OCI-M2 (cell line): ENCODE measurements around the gene TASP1.
"Not testable (repeated sequence)": the region's sequence is repeated elsewhere in the genome, so short reads cannot be mapped to it uniquely, and the experiment has no call there.

Source experiments
- DNase-seq: peaks from one replicate; lab custom pipeline; 2025; ENCODE audit not compliant: unreplicated experiment; lab: John Stamatoyannopoulos, UW

The TASP1 gene, protein sequence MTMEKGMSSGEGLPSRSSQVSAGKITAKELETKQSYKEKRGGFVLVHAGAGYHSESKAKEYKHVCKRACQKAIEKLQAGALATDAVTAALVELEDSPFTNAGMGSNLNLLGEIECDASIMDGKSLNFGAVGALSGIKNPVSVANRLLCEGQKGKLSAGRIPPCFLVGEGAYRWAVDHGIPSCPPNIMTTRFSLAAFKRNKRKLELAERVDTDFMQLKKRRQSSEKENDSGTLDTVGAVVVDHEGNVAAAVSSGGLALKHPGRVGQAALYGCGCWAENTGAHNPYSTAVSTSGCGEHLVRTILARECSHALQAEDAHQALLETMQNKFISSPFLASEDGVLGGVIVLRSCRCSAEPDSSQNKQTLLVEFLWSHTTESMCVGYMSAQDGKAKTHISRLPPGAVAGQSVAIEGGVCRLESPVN

DNA sequence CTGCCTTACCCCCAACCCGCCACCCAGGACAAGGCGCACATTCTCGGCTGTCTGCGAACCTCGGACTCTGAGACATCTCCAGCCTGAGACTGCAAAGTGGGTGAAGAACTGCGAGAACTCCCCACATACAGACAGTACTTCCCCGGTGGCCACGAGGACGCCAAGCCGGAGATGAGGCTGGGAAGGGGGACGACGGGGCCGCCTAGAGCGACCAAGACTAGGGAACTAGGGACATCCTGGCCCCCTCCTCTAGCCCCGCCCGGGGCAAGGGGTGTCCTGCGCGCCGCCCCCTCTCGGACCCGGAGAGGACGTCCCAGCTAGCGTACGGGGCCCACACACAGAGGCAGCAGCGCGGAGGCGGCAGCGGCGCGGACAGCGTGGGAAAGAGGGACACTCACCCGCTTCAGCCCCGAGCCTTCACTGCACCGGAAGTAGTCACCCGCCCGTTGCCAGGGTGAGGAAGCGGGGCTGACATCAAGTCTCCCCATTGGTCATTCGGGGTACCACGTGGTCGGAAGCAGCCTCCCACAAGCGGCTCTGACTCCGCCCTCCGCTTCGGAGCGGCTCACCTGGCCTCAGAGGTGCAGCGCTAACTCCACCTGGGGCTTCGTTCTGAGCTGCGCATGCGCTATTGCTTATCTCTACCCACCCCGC lies at the start of gene TASP1:
Gene TASP1 (minus strand): TSS at position 437 of the 654 bp plus-strand sequence. CDS start 8,854 bp downstream, outside the sequence.
- peak; percentile 70 for DNase-seq

DNA sequence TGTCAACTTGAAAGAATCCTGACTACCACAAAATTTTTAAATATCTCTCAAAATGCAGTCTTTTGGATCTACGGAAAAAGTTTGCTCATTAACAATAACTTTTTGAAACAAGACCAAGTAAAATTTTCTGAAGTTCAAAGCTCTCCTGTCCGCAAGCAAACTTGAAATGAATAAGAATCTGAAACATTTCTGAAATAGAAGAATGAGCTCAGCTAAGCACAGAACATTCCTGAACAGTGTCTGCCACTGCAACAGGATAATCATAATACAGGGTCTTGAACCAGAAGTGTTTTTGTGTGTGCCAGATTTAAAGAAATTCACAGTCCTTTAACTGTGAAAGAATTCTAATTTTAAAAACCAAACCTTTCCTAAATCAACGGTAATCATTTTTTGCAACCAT lies 49.1 kb upstream of the TASP1 start:
- DNase-seq: no peak

DNA sequence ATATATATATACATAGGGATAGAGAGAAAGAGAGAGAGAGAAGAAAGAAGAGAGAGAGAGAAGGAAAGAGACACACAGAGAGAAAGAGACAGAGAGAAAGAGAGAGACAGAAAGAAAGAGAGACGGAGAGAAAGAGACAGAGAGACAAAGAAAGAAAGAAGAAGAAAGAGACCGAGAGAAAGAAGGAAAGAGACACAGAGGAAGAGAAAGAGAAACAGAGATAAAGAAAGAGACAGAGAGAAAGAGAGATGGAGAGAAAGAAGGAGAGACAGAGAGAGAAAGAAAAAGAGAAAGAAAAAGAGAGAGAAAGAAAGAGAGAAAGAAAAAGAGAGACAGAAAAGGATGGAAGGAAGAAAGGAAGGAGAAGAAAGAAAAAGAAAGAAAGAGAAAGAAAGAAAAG lies 46.9 kb upstream of the TASP1 start:
- DNase-seq: no peak

DNA sequence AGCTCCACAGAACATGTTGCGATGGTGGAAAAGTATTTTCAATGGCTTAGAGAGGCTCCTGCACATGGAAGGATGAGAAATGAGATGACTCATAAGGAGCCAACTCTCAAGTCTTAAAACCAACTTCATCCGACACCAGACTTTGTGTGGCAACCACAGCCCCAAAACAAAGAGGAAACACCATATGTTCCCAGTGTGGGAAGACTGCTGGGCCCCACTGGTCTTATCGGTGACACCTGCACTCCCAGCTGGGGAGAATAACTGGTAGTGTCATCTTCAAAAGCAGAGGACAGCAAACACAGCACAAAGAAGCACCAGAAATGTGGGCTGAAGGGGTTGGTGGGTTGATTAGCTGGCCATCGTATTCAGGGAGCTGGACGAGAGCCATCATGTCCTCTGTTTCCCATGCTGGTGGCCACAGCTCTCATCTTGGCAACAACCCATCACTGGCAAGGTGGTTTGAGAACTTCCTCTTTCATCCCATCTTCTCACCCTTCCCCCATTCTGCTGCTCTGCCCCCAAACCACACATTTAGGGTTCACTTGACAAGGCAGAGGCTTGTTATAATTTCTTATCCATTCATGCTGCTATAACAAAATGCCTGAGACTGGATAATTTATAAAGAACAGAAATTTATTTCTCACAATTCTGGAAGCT lies 46.0 kb upstream of the TASP1 start:
- no peak for DNase-seq

DNA sequence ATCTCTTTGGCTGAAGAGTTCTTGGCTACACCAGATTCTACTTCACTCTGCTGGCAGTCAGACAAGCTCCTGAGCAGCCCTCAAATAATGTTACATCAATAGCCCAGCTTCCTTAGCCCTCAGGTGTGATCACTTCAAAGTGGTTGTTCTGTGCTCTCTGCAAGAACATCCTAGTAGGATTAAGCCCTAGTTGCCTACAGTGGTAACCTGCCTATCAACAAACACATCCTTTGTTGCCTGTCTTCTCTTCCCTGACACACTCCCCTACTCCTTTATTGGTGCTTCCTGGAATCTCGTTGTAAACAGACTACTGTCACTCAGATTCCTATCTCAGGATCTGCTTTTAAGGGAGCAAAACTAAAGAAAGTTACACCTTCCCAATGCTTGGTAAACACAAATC lies 45.1 kb upstream of the TASP1 start:
- no peak for DNase-seq

DNA sequence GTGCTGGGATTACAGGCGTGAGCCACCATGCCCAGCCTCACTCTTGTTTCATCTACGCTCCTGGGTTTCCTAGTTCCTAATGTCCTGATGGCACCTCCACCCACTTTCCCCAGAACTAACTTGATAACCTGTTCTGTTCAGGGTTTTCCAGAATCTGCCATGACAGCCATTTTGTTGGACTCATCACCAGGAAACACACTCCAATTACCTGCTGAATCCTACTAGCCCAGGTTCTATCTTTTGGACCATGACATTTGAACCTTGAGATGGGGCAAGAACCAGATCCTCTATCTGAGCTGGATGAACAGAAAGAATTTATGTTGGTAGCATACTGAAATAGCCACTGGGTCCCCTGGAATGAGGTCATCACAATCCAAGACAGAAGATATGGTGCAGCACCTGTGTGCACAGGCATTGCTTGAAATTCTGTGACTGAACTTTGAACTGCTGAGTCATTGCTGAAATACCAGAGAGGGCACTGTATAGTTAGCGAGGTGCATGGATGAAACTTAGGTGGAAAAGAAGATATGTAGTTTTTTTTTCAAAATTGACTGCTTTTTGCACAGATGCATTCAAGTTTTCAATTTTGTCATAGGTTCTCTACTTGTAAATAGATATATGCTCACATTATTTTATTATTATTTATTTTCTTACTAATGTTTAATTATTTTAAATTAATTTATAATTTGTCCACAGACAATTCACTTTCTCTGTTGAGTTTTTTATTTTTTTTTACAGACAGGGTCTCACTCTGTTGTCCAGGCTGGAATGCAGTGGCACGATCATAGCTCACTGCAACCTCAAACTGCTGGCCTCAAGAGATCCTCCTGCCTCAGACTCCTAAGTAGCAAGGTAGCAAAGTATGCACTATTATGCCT lies 42.8 kb upstream of the TASP1 start:
- no peak for DNase-seq

DNA sequence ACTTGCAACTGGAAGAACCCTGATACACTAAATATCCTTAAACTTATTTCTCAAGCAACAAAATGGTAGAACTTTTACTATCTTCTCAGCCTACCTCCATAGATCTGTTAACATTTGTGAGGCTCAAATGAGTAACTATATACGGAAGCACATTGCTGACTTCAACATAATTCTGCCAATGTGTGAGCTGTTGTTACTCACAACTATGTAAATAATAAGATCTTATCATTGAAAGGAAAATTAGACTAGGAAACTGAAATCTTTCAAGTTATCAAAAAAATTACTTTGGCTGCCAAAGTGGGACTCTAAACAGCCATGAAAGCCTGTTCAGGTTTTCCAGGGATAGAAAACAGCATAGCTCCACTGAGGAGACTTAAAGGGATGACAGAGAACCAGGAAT lies 40.2 kb upstream of the TASP1 start:
- no peak for DNase-seq

DNA sequence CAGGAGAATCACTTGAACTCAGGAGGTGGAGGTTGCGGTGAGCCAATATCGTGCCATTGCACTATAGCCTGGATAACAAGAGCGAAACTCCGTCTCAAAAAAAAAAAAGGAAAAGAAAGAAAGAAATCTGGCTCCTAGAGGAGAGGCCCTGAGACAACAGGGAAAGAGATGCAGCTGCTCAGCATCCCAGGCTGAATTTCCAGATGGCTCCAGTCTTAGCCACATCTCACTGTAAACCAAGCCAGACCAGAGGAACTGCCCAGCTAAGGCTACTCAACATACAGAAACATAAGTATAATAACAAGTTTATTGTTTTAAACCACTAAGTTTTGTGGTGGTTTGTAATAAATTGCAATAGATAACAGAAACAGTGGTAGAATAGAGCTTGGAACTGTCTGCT lies 38.5 kb upstream of the TASP1 start:
- DNase-seq: no peak

DNA sequence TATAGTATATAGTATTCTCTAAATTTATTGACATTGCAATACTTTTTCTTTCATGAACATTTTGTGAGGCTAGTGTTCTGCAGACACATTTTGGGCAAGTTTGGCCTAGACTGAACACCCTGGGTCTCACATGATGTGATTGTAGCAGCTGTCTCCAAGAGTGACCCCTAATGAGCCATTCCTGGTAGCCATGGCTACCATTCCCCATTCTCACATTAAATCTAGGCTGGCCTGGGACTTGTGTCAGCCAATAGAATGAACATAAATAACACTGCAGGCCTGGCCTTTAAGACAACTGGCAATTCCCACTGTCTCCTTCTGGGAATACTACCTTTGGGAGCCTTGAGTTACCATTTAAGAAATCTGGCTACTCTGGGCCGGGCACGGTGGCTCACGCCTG lies 38.0 kb upstream of the TASP1 start:
- no peak for DNase-seq

DNA sequence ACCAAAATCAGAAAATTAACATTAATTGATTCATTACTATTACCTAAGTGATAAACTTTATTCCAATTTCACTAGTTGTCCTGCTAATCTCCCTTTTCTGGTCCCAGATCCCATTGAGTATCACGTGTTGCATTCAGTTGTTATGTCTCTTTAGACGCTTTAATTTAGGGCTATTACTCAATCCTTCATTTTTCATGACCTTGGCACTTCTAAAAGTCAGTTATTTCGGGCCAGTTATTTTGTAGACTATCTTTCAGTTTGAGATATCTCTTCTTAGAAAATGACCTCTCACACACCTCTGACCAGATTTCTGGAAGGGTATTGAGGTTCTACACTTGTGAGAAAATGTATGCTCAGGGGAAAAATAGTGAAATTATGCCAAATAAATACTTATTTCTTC lies 34.0 kb upstream of the TASP1 start:
- no peak for DNase-seq

DNA sequence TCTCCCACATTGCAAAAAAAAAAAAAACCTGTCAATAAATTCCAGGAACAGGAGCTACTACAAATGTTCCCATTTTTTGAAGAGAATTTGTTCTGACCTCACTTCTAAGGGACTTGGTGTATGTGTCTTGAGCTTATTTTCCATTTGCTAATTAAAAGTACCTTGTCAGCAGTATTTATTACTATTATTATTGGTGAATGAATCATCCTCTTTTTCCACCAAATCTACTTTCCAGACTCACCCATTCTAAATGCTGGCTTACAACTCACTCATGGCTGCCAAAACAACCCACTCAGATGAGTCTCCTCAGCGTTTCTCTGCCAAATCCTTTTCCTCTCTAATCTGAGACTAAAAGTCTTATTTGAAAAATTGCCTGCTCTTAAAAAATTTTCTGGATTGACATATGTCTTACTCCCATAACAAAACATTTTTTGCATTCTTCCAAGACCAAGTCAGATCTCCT lies 33.2 kb upstream of the TASP1 start:
- no peak for DNase-seq

DNA sequence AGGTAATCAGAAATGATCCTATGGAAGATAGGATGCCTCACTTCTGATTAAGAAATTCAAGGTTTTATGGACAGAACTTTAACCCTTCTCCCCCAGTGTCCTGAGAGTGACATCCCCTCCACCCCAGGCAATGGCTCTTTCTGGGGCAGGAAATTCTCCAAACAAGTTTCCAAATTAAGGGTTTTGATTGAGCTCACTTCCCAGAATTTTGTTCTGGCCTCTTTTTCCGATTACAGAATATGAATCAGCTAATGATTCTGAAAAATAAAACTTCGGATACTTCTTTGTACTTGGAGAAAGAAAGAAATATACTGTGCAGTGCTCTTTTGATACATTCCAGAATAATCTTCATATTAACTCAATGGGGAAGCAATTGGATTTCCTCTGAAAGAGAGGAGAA lies 32.8 kb upstream of the TASP1 start:
- DNase-seq: no peak

DNA sequence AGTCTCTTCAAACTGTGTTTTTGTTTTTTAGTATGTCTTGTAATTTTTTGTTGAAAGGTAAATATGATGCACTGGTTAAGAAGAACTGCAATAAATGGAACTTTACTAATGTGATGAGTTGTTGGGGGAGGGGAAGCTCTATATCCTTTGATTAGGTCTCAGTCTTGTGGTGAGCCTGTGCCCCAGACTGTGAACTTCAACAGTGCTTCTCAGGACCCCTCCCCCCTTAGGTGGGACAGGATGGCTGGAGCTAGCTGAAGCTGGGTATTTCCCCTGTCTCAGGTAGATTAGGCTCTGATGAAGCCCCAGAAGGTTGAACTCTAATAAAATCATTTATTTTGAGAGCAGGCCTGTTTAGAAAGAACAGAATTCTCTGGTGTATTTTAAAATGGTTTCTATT lies 31.4 kb upstream of the TASP1 start:
- DNase-seq: no peak

DNA sequence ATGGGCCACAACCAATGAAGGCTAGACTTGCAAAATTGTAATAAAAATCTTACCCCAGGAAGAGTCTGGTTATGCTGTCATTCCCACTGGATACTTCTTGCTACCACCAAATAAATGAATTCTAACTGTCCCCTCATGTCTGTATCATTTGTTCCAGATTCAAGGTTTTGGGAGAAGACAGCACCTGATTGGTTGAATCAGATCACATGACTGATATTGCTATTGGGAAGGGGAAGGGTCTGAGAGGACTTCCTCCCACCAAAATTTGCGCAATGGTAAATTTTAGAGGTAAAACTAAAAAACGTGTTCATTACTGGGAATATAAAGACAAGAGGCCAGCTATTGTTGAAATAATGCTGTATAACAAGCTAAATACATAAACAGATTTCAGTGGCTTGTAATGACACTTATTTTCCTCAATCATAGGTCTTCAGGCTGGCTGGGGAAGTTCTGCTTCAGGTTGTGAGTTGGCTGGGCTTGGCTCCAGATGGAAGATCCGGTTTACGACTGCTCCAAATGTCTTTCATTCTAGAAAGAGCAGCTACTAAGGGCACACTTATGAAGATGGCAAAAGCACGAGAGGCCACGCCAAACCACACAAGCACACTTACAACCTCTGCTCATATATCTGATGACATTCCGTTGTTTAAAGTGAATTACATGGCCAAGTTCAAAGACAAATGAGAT lies 27.1 kb upstream of the TASP1 start:
- no peak for DNase-seq

DNA sequence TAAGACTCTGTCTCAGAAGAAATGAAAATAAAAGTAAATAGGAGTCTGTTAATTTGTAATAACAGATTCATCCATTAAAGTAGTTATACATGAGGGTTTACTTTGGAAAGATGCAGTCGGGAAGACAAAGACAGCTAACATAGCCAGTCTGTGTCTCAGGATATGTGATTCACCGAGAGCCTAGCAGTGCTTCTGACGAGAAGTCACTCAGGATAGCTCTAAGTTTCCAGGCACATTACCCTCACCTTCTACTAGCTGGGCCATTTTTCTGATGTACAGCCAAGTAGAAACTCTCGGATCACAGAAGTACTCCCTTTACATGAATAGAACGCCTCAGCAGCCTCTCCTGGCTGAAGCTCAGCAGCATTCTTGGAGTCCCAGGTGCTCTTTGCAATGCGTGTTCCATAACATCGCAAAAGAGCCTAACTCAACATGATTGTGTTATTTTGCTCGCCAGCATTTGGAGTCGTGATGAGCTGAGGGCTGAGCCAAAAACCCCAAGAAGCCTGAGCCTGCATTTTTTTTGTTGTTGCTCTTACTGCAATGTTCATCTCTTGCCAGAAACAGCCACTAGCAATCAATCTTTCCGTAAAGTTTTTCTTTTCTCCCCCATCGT lies 22.4 kb upstream of the TASP1 start:
- no peak for DNase-seq

DNA sequence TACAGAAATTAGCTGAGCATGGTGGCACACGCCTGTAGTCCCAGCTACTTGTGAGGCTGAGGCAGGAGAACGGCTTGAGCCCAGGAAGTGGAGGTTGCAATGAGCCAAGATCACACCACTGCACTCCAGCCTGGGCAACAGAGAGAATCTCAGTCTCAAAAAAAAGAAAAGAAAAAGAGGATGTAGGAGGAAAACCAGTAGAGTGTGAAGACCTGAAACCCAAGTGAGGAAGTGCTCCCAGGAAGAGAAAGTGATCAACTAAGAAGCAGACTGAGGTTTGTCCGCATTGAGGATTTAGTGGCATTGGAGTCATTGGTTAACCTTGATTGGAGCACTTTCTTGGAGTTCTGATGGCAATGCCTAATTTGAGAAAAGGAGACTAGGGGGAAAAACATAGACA lies 20.6 kb upstream of the TASP1 start:
- DNase-seq: no peak

DNA sequence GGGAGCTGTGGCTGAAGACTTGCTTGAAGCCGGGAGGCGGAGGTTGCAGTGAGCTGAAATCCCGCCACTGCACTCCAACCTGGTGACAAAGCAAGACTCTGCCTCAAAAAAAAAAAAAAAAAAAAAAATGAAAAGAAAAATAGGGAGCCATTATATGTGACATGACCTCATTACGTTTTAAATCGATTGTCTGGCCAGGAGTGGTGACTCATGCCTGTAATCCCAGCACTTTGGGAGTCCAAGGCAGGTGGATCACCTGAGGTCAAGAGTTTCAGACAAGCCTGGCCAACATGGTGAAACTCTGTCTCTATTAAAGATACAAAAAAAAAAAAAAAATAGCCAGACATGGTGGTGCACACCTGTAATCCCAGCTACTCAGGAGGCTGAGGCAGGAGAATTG lies 19.3 kb upstream of the TASP1 start:
- DNase-seq: not testable (repeated sequence)

DNA sequence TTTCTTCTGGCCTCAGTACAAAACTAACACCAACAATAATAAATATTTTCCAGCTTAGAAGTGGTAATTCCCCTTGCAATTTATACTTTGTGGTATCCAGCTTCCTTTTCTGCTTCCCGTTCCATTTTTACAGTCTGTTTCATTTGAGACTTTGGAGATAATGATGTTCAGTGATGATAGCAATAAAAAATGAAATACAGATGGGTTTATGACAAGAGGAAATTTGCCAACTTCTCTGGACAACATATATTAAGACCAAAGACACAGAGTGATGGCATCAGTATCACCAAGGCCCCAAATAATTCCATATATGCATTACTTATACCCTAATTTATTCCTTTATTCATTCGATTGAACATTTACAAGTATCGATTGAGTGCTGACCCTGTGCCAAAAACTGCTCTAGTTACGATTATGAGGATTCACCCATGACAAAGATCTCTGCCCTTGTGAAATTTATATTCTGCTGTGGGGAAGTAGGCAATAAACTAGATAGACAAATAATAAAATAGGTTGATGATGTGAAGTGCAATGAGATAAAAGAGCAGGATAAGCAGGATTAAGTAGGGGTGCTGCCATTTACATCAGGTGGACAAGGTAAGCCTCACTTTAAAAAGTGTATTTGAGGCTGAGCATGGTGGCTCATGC lies 18.1 kb upstream of the TASP1 start:
- no peak for DNase-seq

DNA sequence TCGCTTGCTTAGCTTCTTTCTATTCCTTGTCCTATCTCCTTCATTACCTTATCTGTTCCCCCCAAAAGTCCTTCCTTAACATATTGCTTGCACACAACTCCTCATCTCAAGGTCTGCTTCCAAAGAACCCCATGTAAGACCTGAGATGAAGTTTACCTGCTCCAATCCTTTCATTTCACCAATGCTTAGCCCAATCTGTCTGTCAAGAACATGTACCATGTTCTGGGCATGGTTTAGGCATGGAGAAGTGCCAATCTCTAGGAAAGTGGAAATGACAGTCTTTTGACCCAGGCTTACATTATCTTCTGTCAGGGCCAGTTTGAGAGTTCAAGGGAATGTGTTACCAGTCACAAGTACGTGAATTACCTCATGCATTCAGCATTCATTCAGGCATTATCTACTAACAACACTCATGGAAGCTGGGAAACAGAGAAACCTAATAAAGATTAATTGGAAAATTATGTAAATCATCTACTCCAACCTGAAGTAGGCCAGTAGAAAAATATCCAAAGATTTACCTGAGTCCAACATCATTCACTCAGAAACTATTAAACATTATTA lies 15.8 kb upstream of the TASP1 start:
- DNase-seq: no peak
